Activated CD8-positive, alpha-beta memory T cell treated with anti-CD3 and anti-CD28 coated beads, Interleukin-2, amount 50 U/mL, for 24 hours (primary cell): ENCODE measurements around the gene LRRC55.

ENCODE experiments used
- DNase-seq: peaks from one replicate; pipeline ENCODE4 v3.0.0-alpha.2; 2020; ENCODE audit errors: extremely low read depth

LRRC55 gene

DNA sequence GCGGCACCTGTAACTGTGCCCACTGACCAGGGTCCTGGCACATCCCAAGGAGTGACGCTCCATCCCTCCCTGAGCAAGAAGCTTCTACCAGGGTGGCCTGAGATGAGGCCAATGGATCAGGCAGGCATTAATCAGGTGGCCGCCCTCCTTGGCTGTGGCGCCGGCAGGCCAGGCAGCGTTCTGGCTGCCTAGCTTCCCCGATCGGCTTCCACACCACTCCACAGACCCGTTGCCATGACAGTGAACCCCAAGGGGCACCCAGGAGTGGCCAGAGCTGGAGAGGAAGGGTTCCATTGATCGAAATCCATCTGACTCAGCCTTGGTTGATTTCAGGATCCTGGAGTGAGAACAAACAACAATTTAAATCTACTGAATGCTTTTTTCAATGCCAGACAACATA lies 20.5 kb downstream of the LRRC55 start:
- DNase-seq = no peak

GRCh38 chr11:57203359-57203758 lies 21.6 kb downstream of the LRRC55 start:
- no peak for DNase-seq

GRCh38 chr11:57203882-57204480 lies 22.2 kb downstream of the LRRC55 start:
- DNase-seq = no peak

DNA sequence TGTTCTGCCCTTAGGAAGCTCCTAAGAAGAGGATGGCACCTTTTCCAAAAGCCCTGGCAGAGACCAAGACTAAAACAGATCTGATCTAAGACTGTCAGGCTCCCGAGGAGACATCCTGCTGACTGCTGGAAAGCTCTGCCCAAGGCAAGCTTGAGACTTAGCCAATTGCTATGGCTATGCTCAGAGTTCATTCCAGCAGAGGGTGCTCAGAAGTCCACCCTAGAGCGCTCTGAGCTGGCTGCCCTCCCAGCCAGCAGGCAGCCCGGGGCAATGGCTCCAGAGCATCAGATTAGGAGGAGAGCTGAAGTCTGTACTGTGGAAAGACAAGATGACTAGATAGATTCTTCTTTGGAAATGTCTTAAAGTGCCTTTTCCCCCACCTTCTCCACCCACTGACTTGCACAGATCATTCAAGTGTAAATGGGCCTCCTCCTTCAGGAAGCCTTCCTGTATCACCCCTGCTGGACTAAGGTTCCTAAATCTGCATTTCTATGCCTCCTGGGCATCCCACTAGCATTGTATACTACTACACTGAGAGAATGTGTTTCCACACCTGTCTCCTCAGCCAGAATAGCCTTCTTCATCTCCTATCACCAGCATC lies 23.4 kb downstream of the LRRC55 start:
- no peak for DNase-seq

DNA sequence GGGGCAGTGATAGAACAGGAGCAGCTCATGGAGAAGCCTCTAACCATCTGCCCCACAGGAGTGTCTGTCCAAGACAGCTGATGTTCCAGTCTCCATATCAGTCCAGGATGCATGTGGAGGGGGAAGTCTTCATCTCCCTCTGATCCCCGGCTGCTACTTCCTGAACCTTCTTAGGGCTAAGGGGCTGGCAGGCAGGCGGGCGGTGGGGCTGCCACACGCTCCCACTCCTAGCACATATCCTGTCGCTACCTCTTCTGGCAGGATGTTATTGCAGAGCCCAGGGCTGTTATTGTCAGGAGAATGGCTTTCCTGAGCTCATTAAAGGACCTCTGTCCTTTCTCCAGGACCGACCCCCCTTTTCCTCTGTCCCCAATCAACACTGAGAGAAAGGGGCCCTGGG lies 25.4 kb downstream of the LRRC55 start:
- no peak for DNase-seq

GRCh38 chr11:57210781-57211180 lies 29.0 kb downstream of the LRRC55 start:
- no peak for DNase-seq

DNA sequence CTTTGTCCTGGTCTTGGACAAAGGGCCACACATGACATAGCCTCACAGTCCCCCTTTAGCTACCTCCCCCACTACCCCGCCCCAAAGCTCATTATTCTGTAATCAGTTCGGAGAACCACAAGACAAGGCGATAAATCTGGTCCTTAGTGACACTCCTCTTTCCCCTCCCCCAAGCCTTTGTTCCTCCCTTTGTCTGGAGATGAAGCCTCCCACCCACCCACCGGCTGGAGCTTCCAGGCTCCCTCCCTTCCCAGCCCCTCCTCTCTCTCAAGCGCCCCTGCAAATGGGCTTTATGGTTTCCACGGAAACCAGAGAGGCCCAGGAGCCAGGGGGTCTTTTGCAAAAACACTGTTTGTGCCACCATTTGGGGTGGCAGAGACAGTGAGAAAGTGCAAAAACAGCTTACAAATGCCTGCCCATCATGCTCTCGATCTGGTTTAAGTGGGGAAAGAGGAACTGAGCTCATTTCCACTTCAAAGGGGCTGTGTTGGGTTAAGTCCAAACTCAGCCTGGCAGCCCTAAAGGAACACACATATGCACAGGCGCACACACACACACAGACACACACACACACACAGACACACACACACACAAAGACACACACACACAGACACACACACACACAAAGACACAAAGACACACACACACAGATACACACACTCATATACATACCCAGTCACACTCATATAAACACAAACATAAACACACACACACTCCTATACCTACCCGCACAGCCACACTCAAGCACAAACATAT lies 31.8 kb downstream of the LRRC55 start:
- no peak for DNase-seq

GRCh38 chr11:57214098-57214417 lies 32.3 kb downstream of the LRRC55 start:
- DNase-seq = no peak

DNA sequence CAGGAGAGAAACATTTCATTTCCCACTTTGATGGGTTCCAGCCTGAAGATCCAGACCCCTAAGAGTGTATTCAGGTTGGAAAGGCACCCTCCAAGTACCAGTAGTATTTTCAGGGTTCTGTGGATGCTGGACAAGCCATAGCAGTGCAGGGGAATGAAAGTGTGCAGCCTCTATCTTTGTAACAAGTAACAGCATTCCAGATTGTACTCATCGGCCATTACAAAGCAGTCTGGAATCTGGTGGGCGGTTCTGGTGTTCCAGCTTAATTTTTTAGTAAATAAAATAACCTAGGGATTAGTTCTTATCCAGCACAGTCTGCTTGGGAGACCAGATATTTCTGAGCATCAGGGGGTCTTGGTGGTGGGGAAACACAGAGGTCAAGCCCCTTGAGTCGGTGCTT lies 32.7 kb downstream of the LRRC55 start:
- no peak for DNase-seq

GRCh38 chr11:57216463-57216862 lies 34.7 kb downstream of the LRRC55 start:
- no peak for DNase-seq

DNA sequence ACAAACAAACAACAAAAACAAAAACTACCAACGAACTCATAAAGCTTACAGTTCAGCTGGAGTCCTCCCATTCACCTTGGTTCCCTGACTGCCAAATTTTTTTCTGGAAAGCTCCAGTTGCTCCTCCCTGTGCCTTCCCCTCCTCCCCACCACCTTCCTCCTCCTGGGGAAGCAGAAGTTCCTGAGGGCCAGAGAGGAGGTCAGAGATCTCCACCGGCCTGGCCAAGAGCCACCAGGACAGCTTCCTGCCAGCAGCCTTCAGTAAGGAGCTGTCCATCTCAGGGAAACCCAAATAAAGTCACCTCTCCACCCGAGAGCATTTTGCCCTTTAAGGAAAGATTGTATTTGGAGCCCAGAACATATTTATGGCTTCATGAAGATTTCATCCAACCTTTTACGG lies 35.3 kb downstream of the LRRC55 start:
- DNase-seq = no peak

DNA sequence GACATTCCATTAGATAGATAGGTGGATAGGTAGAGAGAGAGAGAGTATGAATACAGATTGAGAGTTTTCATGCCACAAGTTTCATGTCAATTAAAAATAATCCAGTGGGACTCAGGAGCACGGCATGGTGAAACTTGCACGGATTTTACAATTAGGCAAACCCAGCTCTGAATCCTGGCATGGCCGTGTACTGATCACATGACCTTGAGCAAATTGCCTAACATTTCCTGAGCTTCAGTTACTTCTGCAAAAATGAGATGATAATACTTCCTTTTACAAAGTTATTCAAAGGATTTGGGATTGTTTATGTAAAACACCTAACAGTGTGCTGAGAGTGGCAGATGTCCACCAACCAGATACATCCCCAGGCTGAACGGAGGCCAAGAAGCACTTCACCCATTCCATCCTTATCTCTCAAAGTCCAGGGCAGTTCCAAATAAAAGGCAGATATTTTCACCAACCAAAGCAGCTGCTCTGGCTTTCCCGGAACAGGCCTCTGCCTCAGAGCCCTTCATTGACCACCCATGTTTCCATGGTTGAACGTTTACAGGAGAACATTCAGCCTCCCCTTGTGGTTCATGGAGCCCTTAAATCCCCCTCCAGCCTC lies 37.4 kb downstream of the LRRC55 start:
- no peak for DNase-seq

DNA sequence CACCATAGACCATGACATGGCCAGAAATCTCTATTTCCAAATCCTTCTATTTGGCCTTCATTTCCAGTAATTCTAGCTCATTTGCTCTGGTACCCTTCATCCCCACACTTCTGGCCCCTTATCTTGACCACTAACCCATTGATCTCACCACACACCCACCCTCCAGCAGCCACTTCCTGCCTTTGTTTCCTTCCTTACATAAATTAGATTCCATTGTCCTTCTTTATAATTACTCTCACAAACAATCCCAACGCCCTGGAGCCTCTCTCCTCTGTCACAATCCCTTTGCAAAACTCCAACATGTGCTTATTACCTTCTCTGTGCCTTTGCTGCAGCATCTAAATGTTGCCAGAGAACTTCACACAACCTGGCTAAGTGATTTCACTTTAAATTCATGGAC lies 40.5 kb downstream of the LRRC55 start:
- no peak for DNase-seq

DNA sequence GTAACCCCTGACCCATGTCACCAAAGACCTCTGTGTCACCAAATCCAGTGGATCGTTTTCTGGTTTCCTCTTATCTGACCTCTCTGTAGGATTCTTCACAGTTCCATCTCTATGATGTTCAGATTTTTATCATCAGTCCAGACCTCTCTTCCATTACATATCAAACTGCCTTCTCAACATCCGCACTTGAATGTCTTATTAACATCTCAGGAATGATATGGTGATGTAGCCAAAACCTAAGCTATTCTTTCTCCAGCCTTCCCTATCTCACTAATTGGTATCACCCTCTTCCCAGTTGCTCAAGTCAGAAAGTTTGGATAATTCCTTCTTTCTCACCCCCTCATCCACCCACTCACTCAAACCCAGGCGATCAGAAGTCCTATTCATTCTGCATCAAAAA lies 41.8 kb downstream of the LRRC55 start:
- no peak for DNase-seq

GRCh38 chr11:57224128-57224527 lies 42.4 kb downstream of the LRRC55 start:
- DNase-seq = no peak

DNA sequence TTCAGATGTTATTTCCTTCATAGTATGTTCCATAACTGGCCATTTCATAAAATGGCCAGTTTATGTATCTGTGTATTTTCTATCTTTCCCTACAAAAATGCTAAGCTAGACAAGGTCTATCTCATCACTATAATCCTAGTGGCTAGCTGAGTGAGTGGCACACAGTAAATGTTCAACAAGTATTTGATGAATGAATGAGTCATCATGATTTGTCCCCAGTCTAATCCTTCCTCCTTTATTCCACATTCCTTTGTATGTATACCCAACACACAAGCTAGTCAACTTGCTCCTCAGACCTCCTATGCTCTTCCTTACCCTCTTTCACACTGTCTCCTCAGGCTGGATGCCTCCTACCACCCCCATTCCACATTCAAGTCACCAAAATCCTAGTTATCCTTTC lies 42.8 kb downstream of the LRRC55 start:
- DNase-seq = no peak

DNA sequence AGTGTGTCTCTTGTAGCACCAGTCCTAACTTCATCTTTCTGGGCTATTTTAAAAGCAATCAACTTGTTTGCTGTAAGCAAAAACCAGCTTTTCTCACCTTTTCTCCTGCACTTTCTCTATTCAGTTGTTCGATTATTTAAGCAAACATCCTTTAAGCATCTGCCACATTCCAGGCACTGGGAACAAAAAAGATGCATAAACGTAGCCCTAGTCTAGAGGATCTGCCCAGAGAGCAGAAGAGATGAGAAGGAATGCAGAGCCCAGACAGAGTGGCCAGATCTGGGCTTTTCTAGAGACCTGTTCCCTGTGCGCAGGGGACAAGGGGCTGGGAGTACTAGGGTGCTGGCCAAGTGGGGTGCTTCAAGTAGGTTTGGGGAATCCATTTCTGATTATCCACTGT lies 46.8 kb downstream of the LRRC55 start:
- DNase-seq = no peak

- DNase-seq = no peak
Observed at GRCh38 chr11:57230316-57230715, 48.6 kb downstream of the LRRC55 start.

- DNase-seq = no peak
Observed at GRCh38 chr11:57230791-57231538, 49.2 kb downstream of the LRRC55 start.

DNA sequence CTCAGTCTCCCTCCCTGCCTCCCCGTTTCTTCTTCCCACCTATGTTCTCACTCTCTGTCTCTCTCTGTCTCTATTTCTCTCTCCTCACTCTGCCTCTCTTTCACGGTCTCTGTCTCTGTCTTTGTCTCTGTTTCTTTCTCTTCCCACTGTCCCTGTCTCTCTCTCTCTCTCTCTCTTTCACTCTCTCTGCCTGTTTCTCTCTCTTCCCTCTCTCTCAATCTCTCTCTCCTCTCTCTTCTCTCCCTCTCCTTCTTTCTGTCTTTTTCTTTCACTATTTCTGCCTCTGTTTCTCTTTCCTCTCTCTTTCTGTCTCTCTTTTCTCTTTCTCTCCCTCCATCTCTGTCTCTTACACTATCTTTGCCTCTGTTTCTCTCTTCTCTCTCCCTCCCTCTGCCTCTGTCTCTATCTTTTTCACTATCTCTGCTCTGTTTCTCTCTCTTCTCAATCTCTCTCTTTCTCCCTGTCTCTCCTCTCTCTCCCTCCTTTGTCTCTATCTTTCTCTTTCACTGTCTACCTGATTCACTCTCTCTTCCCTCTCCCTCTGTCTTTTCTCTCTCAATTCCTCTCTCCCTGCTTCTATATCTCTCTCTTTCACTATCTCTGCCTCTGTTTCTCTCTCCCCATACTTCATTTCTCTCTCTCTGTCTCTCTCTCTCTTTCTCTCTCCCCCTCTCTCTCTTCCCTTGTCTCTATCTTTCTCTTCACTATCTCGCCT lies 49.9 kb downstream of the LRRC55 start:
- DNase-seq = no peak

- no peak for DNase-seq
Observed at GRCh38 chr11:57233702-57234101, 51.9 kb downstream of the LRRC55 start.
